Activated CD4-positive, alpha-beta T cell treated with anti-CD3 and anti-CD28 coated beads for 24 hours (primary cell): ENCODE measurements around the gene RUSF1.
"Not testable (repeated sequence)": the region's sequence is repeated elsewhere in the genome, so short reads cannot be mapped to it uniquely, and the experiment has no call there.

ENCODE experiments used
- DNase-seq, 2 donors: peaks; one replicate each; pipeline ENCODE4 v3.0.0-alpha.2; 2020; ENCODE audit warnings: low read depth in 2 of 2

RUSF1 gene

DNA sequence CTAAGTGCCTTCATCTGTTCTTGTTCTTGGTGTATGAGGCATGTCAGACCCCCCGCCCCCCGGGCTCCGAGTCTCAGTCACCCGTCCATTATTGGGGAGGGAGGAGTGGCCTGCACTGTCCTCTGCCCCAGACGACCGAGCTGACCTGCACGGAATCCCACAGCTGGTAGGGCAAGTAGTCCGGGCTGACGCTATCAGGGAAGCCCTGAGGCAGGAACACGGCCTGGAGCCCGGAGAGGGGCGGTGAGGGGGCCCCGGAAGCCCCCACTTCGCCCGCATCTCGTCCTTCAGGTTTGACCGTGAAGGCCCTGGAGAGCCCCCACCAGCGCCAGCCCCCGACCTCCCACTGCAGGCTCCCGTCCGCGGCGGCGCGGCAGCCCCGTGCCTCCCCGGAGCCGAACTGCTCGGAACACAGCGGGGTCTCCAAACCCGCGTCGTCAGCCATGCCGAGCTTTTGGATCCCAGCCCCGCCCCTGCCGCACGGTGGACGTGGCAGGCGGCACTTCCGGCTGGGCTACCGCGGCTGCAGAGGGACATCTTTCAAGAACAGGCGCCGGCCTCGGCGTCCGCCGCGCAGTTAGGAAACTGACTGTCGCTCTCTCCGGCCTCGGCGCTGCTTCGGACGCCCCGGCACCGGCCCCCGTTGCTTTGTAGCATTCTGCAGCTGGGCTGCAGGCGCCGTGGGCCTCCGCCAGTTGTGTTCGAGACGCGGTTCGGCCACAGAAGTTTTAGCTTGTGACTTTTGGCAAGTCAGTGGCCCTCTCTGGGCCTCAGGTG, at the start of gene RUSF1:
TSS of gene RUSF1 (minus strand) at position 463 of the 777 bp plus-strand sequence. CDS start at position 445, 18 bp downstream.
- DNase-seq: peak; percentile 76 to 77

DNA sequence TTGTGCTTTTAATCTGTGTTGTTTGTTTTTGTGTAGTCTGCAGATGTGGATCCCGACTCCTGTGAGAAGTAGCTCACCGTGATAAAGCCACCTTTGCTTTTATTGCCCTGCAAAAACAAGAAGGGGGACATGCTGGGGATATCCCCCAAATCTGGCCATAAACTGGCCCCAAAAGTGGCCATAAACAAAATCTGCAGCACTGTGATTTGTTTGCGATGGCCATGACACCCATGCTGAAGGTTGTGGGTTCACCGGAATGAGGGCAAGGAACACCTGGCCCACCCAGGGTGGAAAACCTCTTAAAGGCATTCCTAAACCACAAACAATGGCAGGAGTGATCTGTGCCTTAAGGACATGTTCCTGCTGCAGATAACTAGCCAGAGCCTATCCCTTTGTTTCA, 34.6 kb upstream of the RUSF1 start:
- no peak for DNase-seq

DNA sequence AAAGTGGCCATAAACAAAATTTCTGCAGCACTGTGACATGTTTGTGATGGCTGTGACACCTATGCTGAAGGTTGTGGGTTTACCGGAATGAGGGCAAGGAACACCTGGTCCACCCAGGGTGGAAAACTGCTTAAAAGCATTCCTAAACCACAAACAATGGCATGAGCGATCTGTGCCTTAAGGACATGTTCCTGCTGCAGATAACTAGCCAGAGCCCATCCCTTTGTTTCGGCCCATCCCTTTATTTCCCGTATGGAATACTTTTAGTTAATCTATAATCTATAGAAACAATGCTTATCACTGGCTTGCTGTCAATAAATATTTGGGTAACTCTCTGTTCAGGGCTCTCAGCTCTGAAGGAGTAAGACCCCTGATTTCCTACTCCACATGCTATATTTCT, 31.6 kb upstream of the RUSF1 start:
- DNase-seq: not testable (repeated sequence)

DNA sequence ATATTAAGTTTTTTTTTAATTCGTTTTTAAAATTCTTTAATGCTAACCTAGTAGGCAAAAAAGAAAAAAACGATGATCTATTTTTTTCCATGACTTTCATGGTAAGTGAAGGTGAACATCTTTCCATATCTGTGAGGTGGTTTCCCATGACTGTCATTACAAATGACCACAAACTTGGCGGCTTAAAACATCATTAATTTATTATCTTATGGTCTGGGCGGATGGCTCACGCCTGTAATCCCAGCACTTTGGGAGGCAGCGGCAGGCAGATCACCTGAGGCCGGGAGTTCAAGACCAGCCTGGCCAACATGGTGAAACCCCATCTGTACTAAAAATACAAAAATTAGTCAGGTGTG, 30.0 kb upstream of the RUSF1 start:
- DNase-seq: not testable (repeated sequence)

DNA sequence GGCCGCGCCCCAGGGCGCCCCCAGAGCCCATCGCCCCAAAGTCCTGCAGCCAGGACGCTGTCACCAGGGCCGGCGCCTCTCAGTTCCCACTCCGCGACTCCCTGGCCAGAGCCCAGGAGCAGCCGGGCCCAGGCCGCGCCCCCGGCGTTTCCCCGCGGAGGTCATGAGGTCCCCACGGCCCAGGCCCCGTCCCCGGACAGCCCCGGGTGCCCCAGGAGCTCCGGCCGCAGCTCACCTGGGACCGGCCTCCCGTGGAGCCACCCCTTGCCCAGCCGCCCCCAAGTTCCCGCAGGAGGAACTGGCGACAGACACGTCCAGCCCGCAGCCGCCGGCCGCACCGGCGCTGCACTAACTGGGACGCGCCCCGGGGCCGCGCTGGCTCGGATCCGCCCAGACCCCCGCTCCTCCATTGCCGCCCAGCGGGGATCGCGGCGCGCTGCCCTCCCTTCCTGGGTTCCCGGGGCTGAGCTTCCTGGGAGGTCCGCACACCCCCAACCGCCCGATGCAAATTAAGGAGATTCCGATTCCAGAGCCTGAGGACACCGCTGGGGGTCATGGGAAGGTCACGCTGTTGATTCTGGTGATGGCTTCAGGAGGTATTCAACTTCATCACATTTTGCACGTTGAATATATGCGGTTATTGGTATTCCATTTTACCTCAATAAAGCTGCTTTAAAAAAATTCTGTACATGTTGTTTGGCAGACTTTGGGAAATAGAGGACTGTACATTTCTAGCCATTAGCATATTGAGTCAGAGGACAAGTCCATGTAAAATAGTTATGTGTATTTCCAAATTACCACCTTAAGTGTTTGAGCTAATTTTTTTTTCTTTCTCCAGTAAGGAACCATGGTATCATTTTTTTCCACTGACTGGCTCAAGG, 29.4 kb upstream of the RUSF1 start:
- DNase-seq: no peak

DNA sequence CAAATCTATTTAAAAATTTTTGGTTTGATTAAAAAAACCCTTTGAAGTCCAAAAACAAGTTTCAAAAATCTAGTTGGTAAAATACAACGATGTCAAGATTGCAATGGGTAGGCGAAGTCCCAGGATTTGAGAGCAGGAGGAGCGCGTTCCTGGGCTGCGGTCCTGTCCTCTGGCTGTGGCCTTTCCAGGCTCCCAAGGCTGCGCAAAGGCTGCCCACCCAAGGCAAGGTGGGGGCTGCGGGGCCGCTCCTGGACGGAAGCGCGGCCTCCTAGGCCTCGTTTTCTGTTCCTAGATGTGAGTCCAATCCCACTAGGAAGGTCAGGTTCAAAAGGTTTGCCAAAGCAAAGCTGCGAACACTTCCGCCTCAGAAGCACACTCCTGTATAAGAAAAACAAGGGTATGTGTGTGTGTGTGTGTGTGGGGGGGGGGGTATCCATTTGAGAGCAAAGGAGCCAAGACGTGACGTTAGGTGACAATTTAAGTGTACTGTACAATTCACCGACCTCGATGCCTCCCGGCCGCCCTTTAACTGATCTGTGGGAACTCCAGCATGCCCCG, 28.7 kb upstream of the RUSF1 start:
- DNase-seq: no peak

DNA sequence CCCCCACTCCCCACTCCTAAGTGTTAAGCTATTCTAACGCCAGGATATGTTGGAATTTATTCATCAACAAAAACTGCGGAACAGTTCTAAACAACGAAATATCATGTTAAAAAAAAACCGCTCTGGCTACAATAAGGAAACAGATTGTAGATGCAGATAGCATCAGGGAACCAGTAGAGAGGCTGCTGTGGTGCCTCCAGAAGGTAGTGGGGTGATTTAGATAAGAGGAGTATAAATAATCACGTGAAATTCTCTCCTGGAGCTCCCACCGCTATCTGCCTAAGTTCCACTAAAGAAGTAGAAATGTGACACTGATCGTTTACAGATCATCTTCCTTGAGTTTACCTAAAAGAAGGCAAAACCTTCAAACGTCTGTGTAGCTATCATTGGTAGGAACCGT, 27.5 kb upstream of the RUSF1 start:
- DNase-seq: no peak

DNA sequence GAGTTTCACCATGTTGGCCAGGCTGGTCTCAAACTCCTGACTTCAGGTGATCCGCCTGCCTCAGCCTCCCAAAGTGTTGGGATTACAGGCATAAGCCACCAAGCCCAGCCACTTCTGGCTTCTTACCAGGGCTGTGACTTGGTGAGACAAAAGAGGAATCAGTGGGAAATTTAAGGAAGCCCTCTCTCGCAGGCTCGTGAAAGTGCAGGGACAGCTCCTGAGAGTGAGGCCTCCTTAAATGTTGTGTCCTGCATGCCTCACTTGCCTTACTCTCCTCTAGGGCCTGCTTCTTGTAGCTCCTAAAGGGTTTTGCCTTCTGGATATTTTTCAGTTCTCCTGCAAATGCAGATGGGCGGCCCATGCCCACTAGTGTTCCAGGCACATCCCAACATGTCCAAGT, 24.7 kb upstream of the RUSF1 start:
- no peak for DNase-seq

DNA sequence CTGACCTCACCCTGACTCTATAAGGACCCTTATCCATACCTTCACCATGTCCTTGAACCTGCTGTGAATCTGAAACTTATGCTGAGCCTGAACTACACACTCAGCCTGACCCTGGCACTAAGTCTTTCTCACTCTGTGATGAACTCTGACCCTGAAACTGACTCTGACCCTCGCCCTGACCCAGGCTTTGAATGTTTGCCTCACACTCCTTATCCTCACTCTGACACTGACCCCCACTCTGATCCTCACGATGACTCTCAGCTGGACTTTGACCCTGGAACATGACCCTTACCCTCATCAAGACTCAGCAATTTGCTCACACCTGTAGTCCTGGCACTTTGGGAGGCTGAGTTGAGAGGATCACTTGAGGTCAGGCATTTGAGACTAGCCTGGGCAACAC, 23.9 kb upstream of the RUSF1 start:
- DNase-seq: no peak

DNA sequence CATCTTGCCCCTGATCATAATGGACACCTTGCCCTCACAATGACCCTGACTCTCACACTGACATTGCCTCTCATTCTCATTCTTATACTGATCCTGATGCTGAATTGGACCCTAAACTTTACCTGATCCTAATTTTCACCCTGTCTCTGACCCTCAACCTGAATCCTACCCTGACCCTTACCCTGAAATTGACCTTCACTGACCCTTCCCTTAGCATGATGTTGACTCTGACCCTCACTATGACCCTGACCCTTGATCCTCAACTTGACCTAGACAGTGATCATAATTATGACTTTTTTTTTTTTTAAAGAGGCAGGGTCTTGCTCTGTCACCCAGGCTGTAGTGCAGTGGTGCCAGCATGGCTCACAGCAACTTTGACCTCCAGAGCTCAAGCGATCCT, 22.9 kb upstream of the RUSF1 start:
- no peak for DNase-seq

DNA sequence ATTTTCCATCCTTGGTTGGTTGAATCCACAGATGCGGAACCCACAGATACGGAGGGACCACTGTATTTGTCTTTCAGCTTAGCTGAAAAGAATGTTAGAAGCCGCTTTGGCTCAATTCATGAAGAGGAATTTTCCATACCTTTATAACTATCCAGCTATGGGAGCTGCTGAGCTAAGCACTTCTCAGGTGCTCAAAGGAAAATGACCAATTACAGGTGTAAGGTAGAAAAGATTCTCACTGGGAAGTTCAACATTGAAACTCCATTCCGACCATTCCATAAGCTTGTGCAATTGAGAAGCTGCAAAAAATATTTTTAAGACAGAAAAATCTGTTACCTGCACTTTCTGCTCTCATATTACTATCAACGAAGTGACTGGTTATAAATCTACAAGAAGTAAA, 22.2 kb upstream of the RUSF1 start:
- DNase-seq: no peak

DNA sequence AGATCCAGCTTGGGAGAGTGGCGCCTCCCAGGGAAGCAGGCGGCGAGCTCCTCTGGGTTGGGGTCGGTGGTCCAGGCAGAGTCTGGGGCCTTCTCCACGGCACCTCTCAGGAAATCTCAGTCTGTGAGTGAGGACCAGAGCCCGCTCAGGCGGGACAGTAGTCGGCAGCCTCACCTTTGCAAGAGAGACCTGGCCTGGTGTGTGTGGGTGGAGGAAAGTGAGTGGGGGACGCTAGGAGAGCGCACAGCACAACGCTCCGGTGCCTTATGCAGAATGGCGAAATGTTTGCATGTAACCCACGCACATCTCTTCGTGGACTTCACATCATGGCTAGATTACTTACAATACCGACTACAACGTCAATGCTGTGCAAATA, 21.7 kb upstream of the RUSF1 start:
- no peak for DNase-seq

DNA sequence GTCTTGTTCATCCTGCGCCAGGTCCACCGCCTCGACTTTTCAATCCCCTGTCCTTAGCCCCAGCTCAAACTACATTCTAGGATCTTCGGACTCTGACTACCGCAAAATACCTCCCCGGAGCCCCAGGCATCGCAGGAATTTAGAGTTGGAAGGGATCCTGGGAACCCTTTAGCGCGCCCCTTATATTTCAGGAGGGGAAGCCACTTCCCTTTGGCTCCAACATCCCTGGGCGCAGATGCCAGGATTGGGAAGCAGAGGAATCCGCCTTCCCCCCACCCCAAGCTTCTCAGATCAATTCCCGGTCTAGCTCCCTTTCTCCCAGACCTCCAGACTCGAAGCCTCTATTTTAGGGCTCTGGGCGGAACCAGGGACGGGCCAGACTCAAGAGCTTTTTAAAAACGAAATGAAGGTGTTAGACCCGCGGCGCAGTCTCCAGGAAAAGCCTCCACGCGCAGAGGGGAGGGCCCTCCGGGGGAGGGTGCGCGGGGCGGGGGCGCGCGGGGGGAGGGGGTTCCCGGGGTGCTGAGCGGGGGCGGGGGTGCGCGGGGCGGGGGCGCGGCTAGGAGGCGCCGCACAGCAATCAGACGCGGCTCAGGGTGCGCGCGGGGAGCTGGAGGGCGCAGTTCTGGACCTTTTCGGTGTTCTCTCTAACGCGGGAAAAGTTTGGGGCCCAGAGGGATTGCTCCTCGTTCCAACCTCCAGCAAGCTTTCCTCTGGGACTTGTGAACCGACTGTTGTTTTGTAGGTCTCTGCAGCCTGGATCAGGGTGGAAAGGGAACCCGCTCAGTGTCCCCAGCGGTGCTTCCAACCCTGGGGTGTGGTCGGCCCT, 21.1 kb upstream of the RUSF1 start:
- DNase-seq: no peak

DNA sequence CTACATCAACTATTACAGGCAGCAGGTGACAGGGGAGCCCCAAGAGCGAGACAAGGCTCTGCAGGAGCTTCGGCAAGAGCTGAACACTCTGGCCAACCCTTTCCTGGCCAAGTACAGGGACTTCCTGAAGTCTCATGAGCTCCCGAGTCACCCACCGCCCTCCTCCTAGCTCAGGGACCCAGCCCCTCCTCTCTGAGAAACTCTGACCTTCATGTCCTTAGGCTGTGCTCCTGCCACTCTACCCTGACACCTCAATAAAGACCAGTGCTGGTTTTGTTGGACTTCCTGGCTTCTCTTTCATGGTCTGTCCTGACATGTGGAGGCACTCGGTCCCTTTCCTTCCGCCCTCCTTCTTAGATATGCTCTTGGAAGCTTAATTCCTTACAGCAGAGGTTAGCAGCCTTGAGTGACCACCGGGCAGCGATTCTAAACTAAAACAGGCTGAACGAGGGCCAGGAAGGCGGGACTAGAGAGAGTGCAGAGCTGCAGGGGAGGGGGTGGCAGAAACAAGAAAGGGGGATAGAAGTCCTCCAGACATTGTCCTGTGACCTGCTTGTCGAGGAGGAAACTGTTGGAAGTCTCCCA, 20.4 kb upstream of the RUSF1 start:
- no peak for DNase-seq

DNA sequence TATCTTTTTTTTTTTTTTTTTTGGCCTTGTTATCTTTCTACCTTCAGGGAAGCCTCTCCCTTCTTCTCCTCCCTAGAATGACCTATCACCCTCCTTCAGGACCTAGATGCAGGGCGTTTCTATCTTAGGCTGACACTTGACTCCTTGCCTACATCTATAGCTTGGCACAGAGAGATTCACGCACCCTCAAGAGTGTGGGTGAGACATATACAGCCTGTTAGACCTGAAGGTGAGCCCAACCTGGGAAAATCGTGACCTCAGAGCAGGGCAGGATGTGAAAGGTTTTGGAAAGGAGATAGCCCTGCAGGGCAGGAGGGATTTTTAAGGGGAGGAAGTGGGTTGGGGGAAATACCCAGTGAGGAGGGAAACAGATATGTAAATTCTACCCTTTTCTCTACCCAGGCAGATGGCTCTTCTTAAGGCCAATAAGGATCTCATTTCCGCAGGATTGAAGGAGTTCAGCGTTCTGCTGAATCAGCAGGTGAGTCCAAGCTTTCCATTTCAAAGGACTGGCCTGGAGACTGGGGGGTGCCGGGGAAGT, 19.6 kb upstream of the RUSF1 start, which contains the start of gene AHSP:
TSS of gene AHSP (plus strand) at position 167 of the 541 bp plus-strand sequence. CDS start at position 407, 240 bp downstream.
- DNase-seq: no peak

DNA sequence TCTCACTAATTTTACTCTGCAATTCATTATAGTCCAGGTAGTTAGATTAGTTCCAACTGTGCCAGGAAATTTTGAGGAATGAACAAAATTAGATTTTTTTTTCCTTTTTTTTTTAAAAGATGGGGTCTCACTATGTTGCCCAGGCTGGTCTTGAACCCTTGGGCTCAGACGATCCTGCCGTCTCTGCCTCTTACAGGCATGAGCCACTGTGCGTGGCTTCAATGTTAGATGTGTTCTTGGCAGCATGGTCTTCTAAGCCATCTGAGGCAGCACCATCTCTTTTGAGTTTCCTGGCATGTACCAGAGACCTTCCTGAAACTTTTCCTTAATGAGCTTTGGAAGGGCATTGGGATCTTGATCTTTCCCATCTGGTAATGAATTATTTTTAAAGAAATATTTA, 16.9 kb upstream of the RUSF1 start:
- no peak for DNase-seq

DNA sequence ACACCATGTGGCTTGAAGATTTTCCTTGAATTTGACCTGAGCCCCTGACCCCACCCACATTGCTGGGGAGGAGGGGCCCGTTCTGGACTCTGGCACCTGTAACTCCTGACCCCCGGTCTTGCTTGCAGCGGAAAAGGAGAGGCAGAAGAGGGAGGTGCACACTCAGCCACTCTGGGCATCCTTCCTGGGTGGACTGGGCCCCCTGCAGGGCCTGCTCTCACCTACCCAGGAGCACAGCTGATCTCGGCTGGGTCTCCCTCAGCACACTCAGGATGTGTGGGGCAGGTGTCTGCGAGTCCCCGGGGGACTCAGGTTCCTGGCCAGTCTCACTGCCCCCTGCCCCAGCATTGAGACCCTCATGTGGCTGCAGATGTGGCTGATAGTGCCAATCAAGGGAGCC, 15.6 kb upstream of the RUSF1 start:
- not testable (repeated sequence) for DNase-seq

DNA sequence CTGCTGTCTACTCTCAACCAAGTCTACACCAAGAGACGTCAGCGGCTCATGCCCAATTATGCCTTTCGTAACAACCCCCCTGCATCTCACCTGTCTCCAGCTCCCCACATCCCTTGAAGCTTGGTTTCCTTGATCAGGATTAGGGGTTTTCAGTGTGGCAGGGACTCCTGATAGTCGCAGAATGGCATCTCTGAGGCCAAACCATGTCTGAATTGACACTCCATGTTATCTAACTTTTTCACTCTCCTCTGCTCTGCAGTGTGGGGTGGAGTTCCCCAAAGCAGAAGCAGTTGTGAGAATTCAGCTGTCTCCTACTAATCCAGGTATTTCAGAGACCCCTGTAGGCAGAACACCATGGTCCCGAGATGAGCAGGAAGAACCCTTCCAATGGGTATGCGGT, 13.9 kb upstream of the RUSF1 start:
- no peak for DNase-seq

DNA sequence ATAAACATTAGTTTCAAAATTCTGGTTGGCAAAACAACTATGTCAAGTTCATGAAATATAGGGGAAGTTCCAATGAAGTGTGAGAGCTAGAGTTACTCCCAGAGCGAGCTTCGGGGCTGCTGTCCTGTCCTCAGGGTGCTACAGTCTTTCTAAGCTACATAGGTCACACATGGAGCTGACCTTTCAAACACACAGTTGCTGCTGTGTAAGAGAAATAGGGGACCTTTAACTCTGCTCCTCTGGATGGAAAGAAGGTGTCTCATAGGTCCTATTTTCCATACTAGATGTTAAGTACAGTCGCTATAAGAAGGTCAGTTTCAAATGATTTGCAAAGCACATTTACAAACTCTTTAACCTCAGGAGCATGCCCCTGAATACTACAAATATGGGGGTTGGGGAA, 13.2 kb upstream of the RUSF1 start:
- DNase-seq: no peak

DNA sequence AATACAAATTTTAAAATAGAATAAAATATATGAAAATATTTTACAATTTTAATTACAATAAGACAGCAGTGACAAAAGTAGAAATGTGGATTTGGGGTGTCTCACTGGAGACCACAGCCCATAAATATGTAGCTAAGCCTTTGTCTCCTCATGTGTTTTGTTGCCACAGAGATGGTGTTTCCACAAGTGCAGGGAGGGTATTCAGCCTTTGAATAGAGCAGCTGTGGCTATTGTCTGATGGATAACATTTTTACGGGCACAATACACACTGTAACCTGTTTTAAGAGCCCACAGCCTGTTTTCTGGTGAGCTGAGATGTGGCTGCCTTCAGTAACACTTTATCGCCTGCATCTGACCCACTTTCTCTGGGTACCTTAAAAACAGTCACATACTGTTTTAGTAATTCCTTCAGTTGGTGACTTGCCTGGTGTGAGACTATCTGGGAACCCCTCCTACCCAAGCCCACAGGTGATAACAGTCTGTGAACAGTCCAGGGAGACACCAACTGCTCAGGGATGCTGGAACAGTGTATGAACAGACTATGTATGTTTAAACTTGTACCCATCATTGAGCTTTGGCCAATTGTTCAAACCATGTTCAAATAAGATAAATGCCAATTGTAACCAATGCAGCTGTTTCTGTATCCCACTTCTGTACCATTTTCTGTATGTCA, 11.7 kb upstream of the RUSF1 start:
- DNase-seq: no peak
